ENCODE data around the gene RWDD3. TPM values are rescaled to one million over a fixed set of nuclear protein-coding genes. Genes with fewer than 3 reads are reported as not detected.

Gene RWDD3
- polyA plus RNA-seq, 2 of the 4 experiments (the other 2 are of a cell fraction): 17.1 to 22.1 TPM

- FAIRE-seq: no peak
- no peak for ATAC-seq
- no peak overlapping the region for H3K4me3 ChIP-seq
- H3K27ac ChIP-seq: no peak overlapping the region
- 63% methylated on average over 3 of the region's 3 CpGs for WGBS (ENCODE audit: missing lambda C conversion rate)
- TF ChIP-seq POLR2AphosphoS2 (conservative IDR thresholded peaks at IDR 0.05; ENCODE audit: low read length): no peak
- no peak for TF ChIP-seq ATOH8 (CRISPR knock-in tag; IDR thresholded peaks at IDR 0.05; ENCODE audit: low read depth)
- no peak for TF ChIP-seq FOSL2 (IDR thresholded peaks at IDR 0.05)
- TF ChIP-seq FOSL2 (CRISPR knock-in tag; IDR thresholded peaks at IDR 0.05): no peak
- TF ChIP-seq ESRRA (IDR thresholded peaks at IDR 0.05; ENCODE audit: borderline replicate concordance, low read length): no peak
- TF ChIP-seq ZC3H11A (IDR thresholded peaks at IDR 0.05): no peak
- TF ChIP-seq RFX5 (IDR thresholded peaks at IDR 0.05): no peak
- POLR2A ChIA-PET: no interaction called here
- H3K9me3 ChIP-seq: no peaks in the 10 kb centered on the region
- no peak for DNase-seq (ENCODE audit: low read depth in 1 of 2, low spot score in 1 of 2)
- CTCF ChIA-PET: interaction anchor here (0.9 to 1.0 kb wide), 2 partner anchors 9 to 27 kb away, joined by 3 read pairs; no protein-coding TSS in a partner anchor
- H3K4me1 ChIP-seq: no peaks in the 10 kb centered on the region
- no peak overlapping the region for H3K4me2 ChIP-seq
These were observed 25.1 kb upstream of the RWDD3 start for GRCh38 chr1:95208876-95209275.

- ChIA-PET POLR2A (no interaction called here), CTCF (interaction anchor here (0.8 to 1.0 kb wide), 3 partner anchors 9 to 27 kb away, joined by 3 read pairs; no protein-coding TSS in a partner anchor)
- no peaks in the 10 kb centered on the region for H3K9me3 ChIP-seq
- DNase-seq (ENCODE audit: low read depth in 1 of 2, low spot score in 1 of 2): no peak
- TF ChIP-seq HOXB13 (CRISPR knock-in tag; IDR thresholded peaks at IDR 0.05; ENCODE audit: low read depth) (no peak), HOXB5 (CRISPR knock-in tag; IDR thresholded peaks at IDR 0.05) (no peak), KDM1A (IDR thresholded peaks at IDR 0.05; ENCODE audit: low read depth) (no peak), ZNF302 (CRISPR knock-in tag; IDR thresholded peaks at IDR 0.05) (no peak), NFE2L2 (conservative IDR thresholded peaks at IDR 0.05; ENCODE audit: low read length) (no peak)
- no peak overlapping the region for H3K4me3 ChIP-seq
- no peak overlapping the region for H3K4me2 ChIP-seq
- FAIRE-seq: no peak
- no peaks in the 10 kb centered on the region for H3K4me1 ChIP-seq
- no peak for ATAC-seq
- H3K27ac ChIP-seq: no peak overlapping the region
These were observed 24.7 kb upstream of the RWDD3 start for GRCh38 chr1:95209291-95209690.

GRCh38 chr1:95216292-95216990, 17.6 kb upstream of the RWDD3 start:
- POLR2A ChIA-PET: interaction anchor here (1.4 kb wide), 1 partner anchor 17 kb away, joined by 3 read pairs; the partner anchor contains the start of gene RWDD3
- CTCF ChIA-PET: interaction anchor here (1.4 to 1.8 kb wide), 2 partner anchors 8 to 17 kb away, joined by 4 read pairs; partner anchors contain the start of gene RWDD3
- Histone ChIP-seq H3K4me3 (no peak overlapping the region), H3K4me1 (no peaks in the 10 kb centered on the region), H3K4me2 (no peak overlapping the region), H3K27ac (no peak overlapping the region), H3K9me3 (no peaks in the 10 kb centered on the region)
- no peak for DNase-seq (ENCODE audit: low read depth in 1 of 2, low spot score in 1 of 2)
- FAIRE-seq: no peak
- TF ChIP-seq KDM1A (IDR thresholded peaks at IDR 0.05; ENCODE audit: low read depth): no peak
- TF ChIP-seq JUNB (IDR thresholded peaks at IDR 0.05): no peak
- TF ChIP-seq HDAC2 (IDR thresholded peaks at IDR 0.05): no peak
- no peak for TF ChIP-seq RARB (CRISPR knock-in tag; IDR thresholded peaks at IDR 0.05)
- no peak for TF ChIP-seq RFX5 (IDR thresholded peaks at IDR 0.05)
- ATAC-seq: no peak
- 89% methylated on average over 13 of the region's 14 CpGs for WGBS (ENCODE audit: missing lambda C conversion rate)

- ChIA-PET POLR2A (interaction anchor here (1.4 kb wide), 1 partner anchor 16 kb away, joined by 3 read pairs; the partner anchor contains the start of gene RWDD3), CTCF (interaction anchor here (0.6 to 1.5 kb wide), 3 partner anchors 9 to 91 kb away, joined by 3 read pairs; partner anchors contain the start of gene RWDD3)
- FAIRE-seq (no peak), DNase-seq (ENCODE audit: low read depth in 1 of 2, low spot score in 1 of 2) (no peak), ATAC-seq (no peak)
- H3K27ac ChIP-seq: no peak overlapping the region
- no peak for TF ChIP-seq FOSL2 (IDR thresholded peaks at IDR 0.05)
- TF ChIP-seq FOSL2 (CRISPR knock-in tag; IDR thresholded peaks at IDR 0.05): no peak
- no peak for TF ChIP-seq EHF (CRISPR knock-in tag; IDR thresholded peaks at IDR 0.05)
- TF ChIP-seq SREBF2 (IDR thresholded peaks at IDR 0.05): no peak
- no peak for TF ChIP-seq REST (IDR thresholded peaks at IDR 0.05)
- no peak for TF ChIP-seq MAX (IDR thresholded peaks at IDR 0.05)
- no peak for TF ChIP-seq TP53 (CRISPR knock-in tag; IDR thresholded peaks at IDR 0.05)
- no peak for TF ChIP-seq PHF8 (IDR thresholded peaks at IDR 0.05; ENCODE audit: borderline replicate concordance, low read depth)
- TF ChIP-seq POLR2AphosphoS2 (conservative IDR thresholded peaks at IDR 0.05; ENCODE audit: low read length): no peak
- TF ChIP-seq PBX3 (IDR thresholded peaks at IDR 0.05): no peak
- TF ChIP-seq FOSB (CRISPR knock-in tag; IDR thresholded peaks at IDR 0.05): no peak
- WGBS (ENCODE audit: missing lambda C conversion rate): 86% methylated on average over 1 of the region's 1 CpG
- H3K9me3 ChIP-seq: no peaks in the 10 kb centered on the region
- H3K4me1 ChIP-seq: no peaks in the 10 kb centered on the region
- no peak overlapping the region for H3K4me2 ChIP-seq
- H3K4me3 ChIP-seq: no peak overlapping the region
These were observed 16.6 kb upstream of the RWDD3 start for GRCh38 chr1:95217371-95217770.
